ENCODE results near the gene BSN. TPM values are rescaled to one million over a fixed set of nuclear protein-coding genes. Genes with fewer than 3 reads are reported as not detected.

BSN gene
- total RNA-seq, 1 donor from 2014 or later = 0.55 TPM

- no peak overlapping the region for H3K27ac ChIP-seq (replicated peaks)
- H3K27me3 ChIP-seq (ENCODE audit: low read depth) = no peaks in the 10 kb centered on the region
- TF ChIP-seq CTCF (IDR thresholded peaks at IDR 0.05; ENCODE audit: borderline replicate concordance) = no peak
- no peaks in the 10 kb centered on the region for H3K36me3 ChIP-seq
- no peaks in the 10 kb centered on the region for H3K9me3 ChIP-seq (replicated peaks)
- intact Hi-C loops (cut with micrococcal nuclease) = no loop called here
- DNase-seq = no peak
- H3K4me1 ChIP-seq = no peaks in the 10 kb centered on the region
- H3K4me3 ChIP-seq = no peak overlapping the region
Measured at GRCh38 chr3:49623071-49623470, 68.8 kb downstream of the BSN start.

GRCh38 chr3:49625071-49625470 lies 70.8 kb downstream of the BSN start:
- Histone ChIP-seq H3K4me1 (no peaks in the 10 kb centered on the region), H3K4me3 (no peak overlapping the region), H3K27me3 (ENCODE audit: low read depth) (no peaks in the 10 kb centered on the region), H3K36me3 (no peaks in the 10 kb centered on the region), H3K27ac (replicated peaks) (no peak overlapping the region), H3K9me3 (replicated peaks) (no peaks in the 10 kb centered on the region)
- intact Hi-C loops (cut with micrococcal nuclease) = no loop called here
- no peak for TF ChIP-seq CTCF (IDR thresholded peaks at IDR 0.05; ENCODE audit: borderline replicate concordance)
- no peak for DNase-seq

GRCh38 chr3:49626101-49626581 lies 71.9 kb downstream of the BSN start:
- no peak for TF ChIP-seq CTCF (IDR thresholded peaks at IDR 0.05; ENCODE audit: borderline replicate concordance)
- Histone ChIP-seq H3K27me3 (ENCODE audit: low read depth) (no peaks in the 10 kb centered on the region), H3K27ac (replicated peaks) (no peak overlapping the region), H3K36me3 (no peaks in the 10 kb centered on the region), H3K9me3 (replicated peaks) (no peaks in the 10 kb centered on the region), H3K4me3 (no peak overlapping the region), H3K4me1 (no peaks in the 10 kb centered on the region)
- DNase-seq = no peak
- intact Hi-C loops (cut with micrococcal nuclease) = no loop called here

- Histone ChIP-seq H3K4me1 (no peaks in the 10 kb centered on the region), H3K9me3 (replicated peaks) (peaks cover 4% of the 10 kb centered on the region), H3K27ac (replicated peaks) (no peak overlapping the region), H3K27me3 (ENCODE audit: low read depth) (no peaks in the 10 kb centered on the region), H3K4me3 (no peak overlapping the region), H3K36me3 (no peaks in the 10 kb centered on the region)
- intact Hi-C loops (cut with micrococcal nuclease) = no loop called here
- no peak for TF ChIP-seq CTCF (IDR thresholded peaks at IDR 0.05; ENCODE audit: borderline replicate concordance)
- no peak for DNase-seq
Measured at GRCh38 chr3:49626796-49627195, 72.5 kb downstream of the BSN start.

GRCh38 chr3:49627634-49628033 lies 73.4 kb downstream of the BSN start:
- Histone ChIP-seq H3K36me3 (no peaks in the 10 kb centered on the region), H3K27ac (replicated peaks) (no peak overlapping the region), H3K4me3 (no peak overlapping the region), H3K4me1 (no peaks in the 10 kb centered on the region), H3K9me3 (replicated peaks) (peaks cover 7% of the 10 kb centered on the region), H3K27me3 (ENCODE audit: low read depth) (no peaks in the 10 kb centered on the region)
- no peak for DNase-seq
- no peak for TF ChIP-seq CTCF (IDR thresholded peaks at IDR 0.05; ENCODE audit: borderline replicate concordance)
- intact Hi-C loops (cut with micrococcal nuclease) = no loop called here

- Histone ChIP-seq H3K27ac (replicated peaks) (no peak overlapping the region), H3K4me1 (no peaks in the 10 kb centered on the region), H3K27me3 (ENCODE audit: low read depth) (no peaks in the 10 kb centered on the region), H3K36me3 (no peaks in the 10 kb centered on the region), H3K9me3 (replicated peaks) (peaks cover 7% of the 10 kb centered on the region), H3K4me3 (no peak overlapping the region)
- no peak for TF ChIP-seq CTCF (IDR thresholded peaks at IDR 0.05; ENCODE audit: borderline replicate concordance)
- no peak for DNase-seq
- intact Hi-C loops (cut with micrococcal nuclease) = no loop called here
Measured at GRCh38 chr3:49628249-49628648, 74.0 kb downstream of the BSN start.

Data from left ventricle myocardium inferior (tissue), 1 donor.